Transverse colon (tissue), 4 donors: ENCODE data around the gene SCN8A. TPM values are rescaled to one million over a fixed set of nuclear protein-coding genes. Genes with fewer than 3 reads are reported as not detected.

Source experiments
- DNase-seq: peaks from one replicate; pipeline ENCODE4 v3.0.0-alpha.2; 2019
- H3K27ac ChIP-seq, 4 donors: fragments of 200-600 bp; sonication (generic); 2 replicates each; pipeline ENCODE4 v1.5.1; 2016 to 2018; ENCODE audit warnings: inconsistent platforms in 4 of 4
- H3K27me3 ChIP-seq: fragments of 200-600 bp; sonication (generic); 2 replicates; pipeline ENCODE4 v1.5.1; 2017; ENCODE audit warnings: inconsistent platforms
- H3K36me3 ChIP-seq, 4 donors: fragments of 200-600 bp; sonication (generic); 2 replicates each; pipeline ENCODE4 v1.5.1; 2017 to 2019; ENCODE audit warnings: inconsistent platforms in 4 of 4
- H3K4me1 ChIP-seq, 4 donors: fragments of 200-600 bp; sonication (generic); 2 replicates each; pipeline ENCODE4 v1.5.1; 2017 to 2020; ENCODE audit warnings: inconsistent platforms in 4 of 4
- H3K4me3 ChIP-seq, 4 donors: fragments of 200-600 bp; sonication (generic); 1 replicate in 1 of 4; 2 replicates in 3 of 4; pipeline versions ENCODE4 v1.5.1 to v1.6.1; 2017 to 2019; ENCODE audit warnings: inconsistent platforms in 4 of 4
- H3K9me3 ChIP-seq, 2 donors: fragments of 200-600 bp; sonication (generic); 2 replicates each; pipeline ENCODE4 v1.5.1; 2017 to 2019; ENCODE audit warnings: inconsistent platforms in 2 of 2
- CTCF ChIP-seq, 5 experiments: fragments of 200-600 bp in 3 of 5; fragments of 450-650 bp in 2 of 5; sonication (generic) in 3 of 5; IDR thresholded peaks; 1 replicate in 2 of 5; 2 replicates in 3 of 5; pipeline ENCODE4 v1.5.1; 2016 to 2017; ENCODE audit warnings: antibody characterized with exemption in 5 of 5, inconsistent platforms in 3 of 5, mild to moderate bottlenecking in 2 of 5, moderate library complexity in 1 of 5
- EP300 ChIP-seq: sonication (generic); formaldehyde crosslinking; IDR thresholded peaks from one replicate; pipeline ENCODE4 v1.6.1; 2017; ENCODE audit warnings: antibody characterized with exemption, low read depth
- POLR2A ChIP-seq: fragments of 450-650 bp; IDR thresholded peaks from one replicate; pipeline ENCODE4 v1.6.1; 2016; ENCODE audit warnings: antibody characterized with exemption, mild to moderate bottlenecking, moderate library complexity
- POLR2AphosphoS5 ChIP-seq, 3 donors: sonication (generic); formaldehyde crosslinking; IDR thresholded peaks; one replicate each; pipeline ENCODE4 v1.6.1; 2016; ENCODE audit warnings: antibody characterized with exemption in 3 of 3
- WGBS, 2 donors: methylation state at CpG; one replicate each; pipeline ENCODE4 v1.1.5; 2018; ENCODE audit warnings: low coverage in 1 of 2; 5-methylcytosine and 5-hydroxymethylcytosine counted together
- in situ Hi-C, 4 donors: fragments of 200-750 bp; cut with MboI; loops; one replicate each; pipeline versions ENCODE4 v1.15.0 to v1.15.1; 2017; ENCODE audit warnings: low sequenced_read_pairs in 3 of 4, low pct_ligation_motif_present in 1 of 4, low pct_unique_long_range_greater_than_20kb in 1 of 4
- intact Hi-C: fragments of 100-400 bp; cut with DNase I; formaldehyde crosslinking; loops from one replicate; pipeline ENCODE4 v1.15.1; 2023; ENCODE audit warnings: low total_unique reads
- total RNA-seq, 4 donors: library from RNA; depleted of rRNA; stranded (reverse); fragments of >200 nt; gene quantifications; one replicate each; pipeline ENCODE4 v1.1.0, GENCODE V29; 2016

The SCN8A gene
- total RNA-seq, 4 donors from 2014 or later = 0.37 to 6.8 (median 3.2) TPM

DNA sequence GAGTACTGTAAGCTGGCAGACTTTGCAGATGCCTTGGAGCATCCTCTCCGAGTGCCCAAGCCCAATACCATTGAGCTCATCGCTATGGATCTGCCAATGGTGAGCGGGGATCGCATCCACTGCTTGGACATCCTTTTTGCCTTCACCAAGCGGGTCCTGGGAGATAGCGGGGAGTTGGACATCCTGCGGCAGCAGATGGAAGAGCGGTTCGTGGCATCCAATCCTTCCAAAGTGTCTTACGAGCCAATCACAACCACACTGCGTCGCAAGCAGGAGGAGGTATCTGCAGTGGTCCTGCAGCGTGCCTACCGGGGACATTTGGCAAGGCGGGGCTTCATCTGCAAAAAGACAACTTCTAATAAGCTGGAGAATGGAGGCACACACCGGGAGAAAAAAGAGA lies 215.9 kb downstream of the SCN8A start:
- Histone ChIP-seq H3K36me3 (no peaks in the 10 kb centered on the region), H3K27me3 (no peaks in the 10 kb centered on the region), H3K4me1 (no peaks in the 10 kb centered on the region), H3K9me3 (no peaks in the 10 kb centered on the region), H3K4me3 (no peak overlapping the region), H3K27ac (no peak overlapping the region)
- in situ Hi-C loops = loop anchor here in 1 of 4 donors (25.0 kb wide), 1 partner anchor 270 kb away; no protein-coding TSS in a partner anchor
- 93% methylated on average over 16 of the region's 16 CpGs; no CpG with 5 or more reads in 1 of the 2 donors for WGBS, 2 donors
- DNase-seq = no peak
- intact Hi-C loops = no loop called here
- no peak for TF ChIP-seq POLR2AphosphoS5 (IDR thresholded peaks at IDR 0.05)
- TF ChIP-seq POLR2A = no peak
- no peak for TF ChIP-seq EP300
- no peak for TF ChIP-seq CTCF (IDR thresholded peaks at IDR 0.05)

- Histone ChIP-seq H3K4me1 (peaks cover 0 to 3% (median 2%) of the 10 kb centered on the region in 4 donors), H3K4me3 (no peak overlapping the region), H3K27ac (no peak overlapping the region), H3K9me3 (no peaks in the 10 kb centered on the region), H3K36me3 (no peaks in the 10 kb centered on the region), H3K27me3 (no peaks in the 10 kb centered on the region)
- intact Hi-C loops = no loop called here
- TF ChIP-seq POLR2AphosphoS5 (IDR thresholded peaks at IDR 0.05) (no peak), EP300 (no peak), POLR2A (no peak), CTCF (IDR thresholded peaks at IDR 0.05) (no peak)
- in situ Hi-C loops = loop anchor here in 1 of 4 donors (25.0 kb wide), 1 partner anchor 272 kb away; no protein-coding TSS in a partner anchor
- WGBS, 2 donors = 59 to 80% methylated on average over 3 of the region's 3 CpGs
- DNase-seq = no peak
Observed at GRCh38 chr12:51809193-51809592, 218.2 kb downstream of the SCN8A start.

DNA sequence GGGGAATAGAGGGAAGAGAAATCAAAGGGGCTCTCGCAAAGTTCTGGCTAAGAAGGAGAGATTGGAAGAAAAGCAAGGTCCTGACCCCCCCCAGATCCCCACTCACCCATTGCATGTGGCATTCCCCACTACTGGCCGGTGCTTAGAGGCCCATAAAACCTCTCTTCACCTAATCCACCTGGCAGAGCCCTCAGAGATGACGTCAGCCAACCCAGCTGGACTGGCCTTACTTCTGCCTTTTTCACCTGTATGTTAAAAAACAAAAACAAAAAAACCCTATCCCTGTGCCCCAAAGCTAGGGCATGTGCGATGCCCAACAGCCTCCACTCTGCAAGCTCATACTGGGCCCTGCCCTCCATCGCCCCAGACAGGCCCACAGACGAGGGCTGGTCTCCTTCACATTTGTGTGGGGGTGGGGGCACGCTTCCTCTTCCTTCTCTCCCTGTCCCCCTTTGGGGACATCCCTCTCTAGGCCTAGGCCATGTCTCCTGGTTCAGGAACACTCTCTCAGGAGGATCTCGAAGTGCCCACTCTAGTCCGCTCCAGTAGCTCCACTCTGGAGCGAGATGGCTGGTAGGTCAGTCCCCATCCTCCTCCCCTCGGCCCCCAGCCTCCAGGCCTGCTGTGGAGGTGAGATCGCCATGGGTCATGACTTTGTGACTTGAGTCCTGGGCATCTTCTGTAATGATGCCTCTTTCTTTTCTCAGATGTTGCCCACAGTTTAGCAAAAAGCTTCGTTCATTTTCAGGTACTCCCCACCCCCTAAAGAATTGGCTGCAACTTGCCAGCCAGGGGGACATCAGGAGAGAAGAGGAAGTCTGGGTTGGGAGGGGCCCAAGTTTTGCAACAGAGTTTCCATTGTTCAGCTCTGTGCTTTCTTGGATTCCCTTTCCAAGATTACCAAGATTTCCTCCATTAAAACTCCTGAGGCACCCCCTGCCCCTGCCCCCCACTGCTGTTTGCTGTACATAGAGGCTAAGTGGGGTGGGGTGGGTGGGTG lies 220.5 kb downstream of the SCN8A start:
- Histone ChIP-seq H3K36me3 (no peaks in the 10 kb centered on the region), H3K9me3 (no peaks in the 10 kb centered on the region), H3K4me1 (peaks cover 4 to 13% (median 10%) of the 10 kb centered on the region in 4 donors), H3K27me3 (no peaks in the 10 kb centered on the region), H3K4me3 (no peak overlapping the region), H3K27ac (no peak overlapping the region)
- no peak for DNase-seq
- in situ Hi-C loops = loop anchor here in 2 of 4 donors (10.0 to 25.0 kb wide), 2 partner anchors 274 to 387 kb away; partner anchors contain the start of gene SLC4A8 (in 1 of the 2)
- intact Hi-C loops = no loop called here
- 50 to 73% methylated on average over 1 to 13 of the region's 13 CpGs for WGBS, 2 donors
- TF ChIP-seq POLR2AphosphoS5 (IDR thresholded peaks at IDR 0.05) (no peak), CTCF (IDR thresholded peaks at IDR 0.05) (no peak), POLR2A (no peak), EP300 (no peak)

DNA sequence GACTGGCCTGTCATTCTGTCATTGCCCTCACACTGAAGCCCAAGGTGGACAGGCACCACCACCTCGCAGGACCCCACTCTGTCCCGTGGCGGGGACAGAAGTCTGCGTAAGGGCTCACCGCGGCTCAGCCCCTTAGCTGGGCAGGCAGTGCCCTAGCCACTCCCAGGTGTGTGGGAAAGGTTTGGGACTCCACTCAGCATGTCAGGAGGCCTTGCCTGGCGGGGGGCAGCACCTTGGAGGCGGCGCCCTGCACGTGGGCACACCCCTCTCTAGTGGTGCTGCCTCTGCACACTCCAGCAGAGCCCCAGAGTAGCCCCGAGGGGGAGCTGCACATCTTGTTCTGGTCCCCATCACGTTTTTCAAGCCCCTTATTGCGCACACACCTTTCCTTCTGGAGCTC lies 221.8 kb downstream of the SCN8A start:
- Histone ChIP-seq H3K9me3 (no peaks in the 10 kb centered on the region), H3K27me3 (no peaks in the 10 kb centered on the region), H3K27ac (no peak overlapping the region), H3K4me1 (peaks cover 4 to 13% (median 10%) of the 10 kb centered on the region in 4 donors), H3K4me3 (no peak overlapping the region), H3K36me3 (no peaks in the 10 kb centered on the region)
- DNase-seq = no peak
- no peak for TF ChIP-seq CTCF (IDR thresholded peaks at IDR 0.05)
- TF ChIP-seq POLR2A = no peak
- TF ChIP-seq EP300 = no peak
- no peak for TF ChIP-seq POLR2AphosphoS5 (IDR thresholded peaks at IDR 0.05)
- WGBS, 2 donors = 80 to 85% methylated on average over 2 to 10 of the region's 13 CpGs
- in situ Hi-C loops (loop anchor here in 2 of 4 donors (10.0 to 25.0 kb wide), 2 partner anchors 276 to 388 kb away; partner anchors contain the start of gene SLC4A8 (in 1 of the 2)), intact Hi-C loops (no loop called here)
